ENCODE measurements around the gene RNF180.
"Not testable (repeated sequence)": the region's sequence is repeated elsewhere in the genome, so short reads cannot be mapped to it uniquely, and the experiment has no call there.

- TF ChIP-seq CTCF (IDR thresholded peaks at IDR 0.05 in 2 of 3, conservative IDR thresholded peaks at IDR 0.05 in 1 of 3; ENCODE audit: control insufficient read depth in 2 of 3, extremely low read depth in 1 of 3, insufficient read depth in 1 of 3, low read depth in 3 of 3, low read length in 3 of 3); MAX (IDR thresholded peaks at IDR 0.05; ENCODE audit: low read depth, low read length); CREM (IDR thresholded peaks at IDR 0.05; ENCODE audit: low read depth): not testable (repeated sequence)
Observed at GRCh38 chr5:64288496-64288895, 122.9 kb downstream of the RNF180 start.
